AG10803 (cell line): ENCODE measurements around the gene PDHX.
"Not testable (repeated sequence)": the region's sequence is repeated elsewhere in the genome, so short reads cannot be mapped to it uniquely, and the experiment has no call there.

Experiments used
- DNase-seq: peaks from one replicate; pipeline ENCODE4 v3.0.0; 2010; ENCODE audit warnings: low read depth
- H3K4me3 ChIP-seq: 2 replicates; pipeline ENCODE4 v1.5.1; 2011; ENCODE audit warnings: mild to moderate bottlenecking, low read length, control low read depth
- TF ChIP-seq, protein P1 (sequence below): conservative IDR thresholded peaks from 2 replicates; pipeline ENCODE4 v1.5.1; 2011; ENCODE audit warnings: mild to moderate bottlenecking, low read length, control low read depth, inconsistent platforms

The PDHX gene

DNA sequence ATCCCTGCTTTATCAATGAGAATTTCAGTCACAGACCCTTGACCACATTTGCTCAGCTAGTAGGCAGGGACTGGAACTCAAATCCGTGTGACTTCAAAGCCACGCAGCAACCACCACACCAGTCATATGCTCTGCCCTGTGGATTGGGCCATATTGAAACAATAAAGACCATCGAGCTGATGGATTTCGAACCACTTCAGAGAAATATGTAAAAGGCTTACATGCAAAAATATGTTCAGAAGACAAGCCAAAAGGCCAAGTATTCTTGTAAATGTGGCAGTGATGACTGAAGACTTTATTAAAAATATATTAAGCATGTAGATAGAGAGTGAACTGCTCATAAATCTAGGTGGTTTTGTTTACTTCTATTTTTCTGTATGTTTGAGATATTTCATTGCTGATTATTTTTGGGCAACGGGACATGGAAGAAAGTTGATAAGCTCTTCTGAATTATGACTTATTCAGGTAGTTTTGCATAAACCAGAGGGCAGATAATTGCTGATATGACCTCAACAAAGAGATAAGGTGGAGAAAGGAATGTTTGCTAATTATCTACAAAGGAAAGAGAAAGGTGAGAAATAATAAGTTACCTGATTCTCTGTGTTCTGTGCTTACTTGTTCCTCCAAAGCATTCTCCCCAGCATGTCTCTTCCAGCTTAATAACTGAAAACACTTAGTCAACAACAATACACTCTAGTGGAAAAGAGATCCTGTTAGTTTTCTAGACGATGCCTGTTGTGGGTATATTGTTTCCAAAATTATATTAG lies 99.4 kb downstream of the PDHX start:
- TF ChIP-seq, protein P1, sequence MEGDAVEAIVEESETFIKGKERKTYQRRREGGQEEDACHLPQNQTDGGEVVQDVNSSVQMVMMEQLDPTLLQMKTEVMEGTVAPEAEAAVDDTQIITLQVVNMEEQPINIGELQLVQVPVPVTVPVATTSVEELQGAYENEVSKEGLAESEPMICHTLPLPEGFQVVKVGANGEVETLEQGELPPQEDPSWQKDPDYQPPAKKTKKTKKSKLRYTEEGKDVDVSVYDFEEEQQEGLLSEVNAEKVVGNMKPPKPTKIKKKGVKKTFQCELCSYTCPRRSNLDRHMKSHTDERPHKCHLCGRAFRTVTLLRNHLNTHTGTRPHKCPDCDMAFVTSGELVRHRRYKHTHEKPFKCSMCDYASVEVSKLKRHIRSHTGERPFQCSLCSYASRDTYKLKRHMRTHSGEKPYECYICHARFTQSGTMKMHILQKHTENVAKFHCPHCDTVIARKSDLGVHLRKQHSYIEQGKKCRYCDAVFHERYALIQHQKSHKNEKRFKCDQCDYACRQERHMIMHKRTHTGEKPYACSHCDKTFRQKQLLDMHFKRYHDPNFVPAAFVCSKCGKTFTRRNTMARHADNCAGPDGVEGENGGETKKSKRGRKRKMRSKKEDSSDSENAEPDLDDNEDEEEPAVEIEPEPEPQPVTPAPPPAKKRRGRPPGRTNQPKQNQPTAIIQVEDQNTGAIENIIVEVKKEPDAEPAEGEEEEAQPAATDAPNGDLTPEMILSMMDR: no peak
- H3K4me3 ChIP-seq: no peak overlapping the region
- DNase-seq: peak; percentile 56

DNA sequence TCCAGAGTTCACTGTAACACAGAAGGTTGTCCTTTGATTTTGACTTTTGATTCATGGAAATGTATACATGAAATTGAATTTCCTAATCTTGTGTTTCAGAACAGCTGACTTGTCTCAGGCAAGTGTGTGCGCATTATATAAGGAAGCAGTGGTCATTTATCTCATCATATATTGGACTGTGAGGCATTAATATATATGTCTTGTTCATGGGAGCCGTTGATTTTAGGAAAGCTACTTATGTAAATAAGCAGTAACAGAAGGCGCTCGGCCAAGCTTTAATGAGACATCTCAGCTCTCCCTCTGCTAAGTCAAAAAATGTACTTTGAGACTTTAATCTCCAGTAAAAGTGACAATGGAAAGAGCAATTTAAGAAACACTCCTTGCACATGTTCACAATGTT lies 100.5 kb downstream of the PDHX start:
- TF ChIP-seq, protein P1: no peak
- DNase-seq: no peak
- no peak overlapping the region for H3K4me3 ChIP-seq

DNA sequence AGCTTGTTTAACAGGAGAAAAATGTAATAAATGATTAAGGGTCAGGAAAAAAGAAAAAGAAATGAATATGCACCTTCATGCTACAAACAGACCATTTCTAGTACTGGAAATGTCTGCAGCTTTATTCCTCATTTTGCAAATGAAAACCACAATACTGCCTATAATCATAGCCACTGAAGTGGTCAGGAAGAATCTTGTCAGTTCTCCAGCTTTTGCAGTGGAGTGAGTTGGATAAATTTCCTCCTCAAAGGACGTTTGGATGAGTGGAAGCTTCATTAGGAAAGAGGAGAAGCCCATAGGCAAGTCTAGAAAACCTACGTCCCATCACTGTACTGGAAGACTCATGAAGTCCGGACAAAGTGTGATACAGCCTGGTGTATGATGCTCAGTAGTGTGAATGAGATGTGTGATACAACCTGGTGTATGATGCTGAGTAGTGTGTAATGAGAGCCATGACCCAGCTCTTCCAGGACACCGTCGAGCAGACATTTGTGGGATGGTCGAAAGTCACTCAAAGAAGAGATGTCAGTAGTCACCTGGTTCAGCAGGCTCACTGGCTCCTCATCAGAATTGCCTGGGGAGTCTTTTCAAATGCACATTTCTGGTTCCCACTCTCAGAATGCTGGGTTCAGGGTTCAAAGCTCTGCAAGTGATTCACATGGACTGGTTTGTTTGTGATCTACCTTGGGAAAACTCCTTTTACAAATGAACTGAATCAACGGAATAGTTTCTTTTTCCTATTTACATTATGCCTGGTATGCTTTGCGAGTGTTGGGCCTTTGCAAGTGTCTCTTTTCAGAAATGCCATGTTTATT lies 101.3 kb downstream of the PDHX start:
- TF ChIP-seq, protein P1: no peak
- peak; percentile 68 for DNase-seq
- no peak overlapping the region for H3K4me3 ChIP-seq

DNA sequence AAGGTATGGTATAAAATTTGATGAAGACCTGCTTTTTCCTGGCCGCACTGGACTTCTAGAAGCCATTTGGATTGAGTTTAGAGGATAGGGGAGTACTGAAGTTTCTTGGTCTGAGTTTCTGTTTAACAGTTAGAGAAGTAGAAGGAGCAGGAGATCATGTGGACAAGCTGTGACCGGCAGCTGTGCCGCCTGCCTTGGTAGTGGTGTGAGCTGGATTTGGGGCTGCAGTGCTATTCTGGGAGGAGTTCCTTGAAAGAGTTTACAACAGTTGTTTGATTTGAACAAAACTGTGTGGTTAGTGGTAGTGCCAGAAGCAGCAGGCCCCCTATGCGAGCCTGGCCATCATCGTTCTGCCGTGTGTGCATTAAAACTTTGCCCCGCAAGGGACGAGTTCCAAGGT lies 105.2 kb downstream of the PDHX start:
- no peak overlapping the region for H3K4me3 ChIP-seq
- TF ChIP-seq, protein P1: no peak
- no peak for DNase-seq

DNA sequence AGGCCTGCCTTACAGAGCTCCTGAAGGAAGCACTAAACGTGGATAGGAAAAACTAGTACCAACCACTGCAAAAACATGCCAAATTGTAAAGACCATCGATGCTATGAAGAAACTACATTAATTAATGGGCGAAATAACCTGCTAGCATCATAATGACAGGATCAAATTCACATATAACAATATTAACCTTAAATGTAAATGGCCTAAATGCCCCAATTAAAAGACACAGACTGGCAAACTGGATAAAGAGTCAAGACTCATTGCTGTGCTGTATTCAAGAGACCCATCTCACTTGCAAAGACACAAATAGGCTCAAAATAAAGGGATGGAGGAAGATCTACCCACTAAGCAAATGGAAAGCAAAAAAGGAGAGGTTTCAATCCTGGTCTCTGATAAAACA lies 107.5 kb downstream of the PDHX start:
- not testable (repeated sequence) for H3K4me3 ChIP-seq

DNA sequence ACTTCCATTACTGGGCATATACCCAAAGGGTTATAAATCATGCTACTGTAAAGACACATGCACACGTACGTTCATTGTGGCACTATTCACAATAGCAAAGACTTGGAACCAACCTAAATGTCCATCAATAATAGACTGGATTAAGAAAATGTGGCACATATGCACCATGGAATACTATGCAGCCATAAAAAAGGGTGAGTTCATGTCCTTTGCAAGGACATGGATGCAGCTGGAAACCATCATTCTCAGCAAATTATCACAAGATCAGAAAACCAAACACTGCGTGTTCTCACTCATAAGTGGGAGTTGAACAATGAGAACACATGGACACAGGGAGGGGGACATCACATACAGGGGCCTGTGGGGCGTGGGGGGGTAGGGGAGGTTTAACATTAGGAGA lies 111.6 kb downstream of the PDHX start:
- not testable (repeated sequence) for DNase-seq, H3K4me3 ChIP-seq

More for the DNA sequence above, 107.5 kb downstream of the PDHX start:
- DNase-seq: not testable (repeated sequence)

DNA sequence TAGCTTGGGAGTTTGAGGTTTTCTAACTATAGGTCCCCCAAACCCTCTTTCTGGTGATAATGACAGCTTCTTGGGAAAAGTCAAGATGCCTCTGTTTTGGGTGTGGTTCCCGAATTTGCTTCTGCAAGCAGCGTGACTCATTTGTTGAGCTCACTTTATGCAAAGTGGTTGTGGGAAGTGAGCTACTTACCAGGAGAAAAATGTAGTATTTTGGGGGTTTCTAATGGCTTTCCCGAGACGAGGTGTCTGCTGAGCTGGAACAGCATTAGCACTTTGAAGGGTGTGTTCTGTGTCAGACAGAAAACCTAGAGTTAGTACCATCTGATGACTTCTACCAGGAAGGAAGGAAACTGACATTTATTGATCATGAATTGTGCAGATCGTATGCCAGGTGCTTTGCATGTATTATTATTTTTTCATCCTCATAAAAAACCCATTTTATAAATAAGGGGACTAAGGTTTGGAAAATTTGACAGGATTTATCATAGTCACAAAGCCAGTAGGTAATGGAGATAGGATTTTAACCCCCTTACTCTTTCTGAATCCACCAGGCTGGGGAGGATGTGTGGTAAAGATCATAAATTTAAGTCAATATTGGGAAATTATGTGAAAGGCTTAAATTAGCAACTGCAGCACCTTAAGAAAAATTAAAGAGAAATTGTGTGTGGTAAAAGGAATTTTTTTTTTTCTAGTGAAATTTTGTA lies 113.7 kb downstream of the PDHX start:
- peak; percentile 77 for DNase-seq
- H3K4me3 ChIP-seq: no peak overlapping the region
- TF ChIP-seq, protein P1: no peak

DNA sequence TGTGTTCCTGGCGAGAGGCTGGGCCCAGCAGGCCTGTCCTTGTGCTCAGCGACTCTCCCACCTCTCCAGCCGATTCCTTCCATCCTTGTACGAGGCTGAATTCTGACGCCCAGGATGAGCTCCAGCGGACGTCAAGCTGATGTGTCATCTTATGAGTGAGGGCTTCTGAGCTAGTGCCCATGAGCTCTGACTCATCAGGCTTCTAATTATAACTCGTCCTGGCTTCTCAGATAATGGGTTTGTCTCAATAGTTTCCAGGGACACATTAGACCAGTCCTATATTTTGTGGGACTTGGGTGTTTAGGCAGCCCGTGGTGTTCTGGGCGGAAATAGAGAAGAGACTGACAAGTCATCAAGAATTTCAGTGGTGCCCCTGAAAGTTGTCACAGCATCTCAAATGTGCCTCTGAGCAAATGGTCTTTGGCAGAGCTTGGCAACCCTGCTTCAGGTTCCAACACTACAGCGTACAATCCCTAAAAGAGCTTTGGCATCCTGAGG lies 114.3 kb downstream of the PDHX start:
- TF ChIP-seq, protein P1: no peak
- DNase-seq: peak; percentile 90
- no peak overlapping the region for H3K4me3 ChIP-seq
